ENCODE data around the gene NOP58.
"Not testable (repeated sequence)": the region's sequence is repeated elsewhere in the genome, so short reads cannot be mapped to it uniquely, and the experiment has no call there.

Gene NOP58, protein sequence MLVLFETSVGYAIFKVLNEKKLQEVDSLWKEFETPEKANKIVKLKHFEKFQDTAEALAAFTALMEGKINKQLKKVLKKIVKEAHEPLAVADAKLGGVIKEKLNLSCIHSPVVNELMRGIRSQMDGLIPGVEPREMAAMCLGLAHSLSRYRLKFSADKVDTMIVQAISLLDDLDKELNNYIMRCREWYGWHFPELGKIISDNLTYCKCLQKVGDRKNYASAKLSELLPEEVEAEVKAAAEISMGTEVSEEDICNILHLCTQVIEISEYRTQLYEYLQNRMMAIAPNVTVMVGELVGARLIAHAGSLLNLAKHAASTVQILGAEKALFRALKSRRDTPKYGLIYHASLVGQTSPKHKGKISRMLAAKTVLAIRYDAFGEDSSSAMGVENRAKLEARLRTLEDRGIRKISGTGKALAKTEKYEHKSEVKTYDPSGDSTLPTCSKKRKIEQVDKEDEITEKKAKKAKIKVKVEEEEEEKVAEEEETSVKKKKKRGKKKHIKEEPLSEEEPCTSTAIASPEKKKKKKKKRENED

DNA sequence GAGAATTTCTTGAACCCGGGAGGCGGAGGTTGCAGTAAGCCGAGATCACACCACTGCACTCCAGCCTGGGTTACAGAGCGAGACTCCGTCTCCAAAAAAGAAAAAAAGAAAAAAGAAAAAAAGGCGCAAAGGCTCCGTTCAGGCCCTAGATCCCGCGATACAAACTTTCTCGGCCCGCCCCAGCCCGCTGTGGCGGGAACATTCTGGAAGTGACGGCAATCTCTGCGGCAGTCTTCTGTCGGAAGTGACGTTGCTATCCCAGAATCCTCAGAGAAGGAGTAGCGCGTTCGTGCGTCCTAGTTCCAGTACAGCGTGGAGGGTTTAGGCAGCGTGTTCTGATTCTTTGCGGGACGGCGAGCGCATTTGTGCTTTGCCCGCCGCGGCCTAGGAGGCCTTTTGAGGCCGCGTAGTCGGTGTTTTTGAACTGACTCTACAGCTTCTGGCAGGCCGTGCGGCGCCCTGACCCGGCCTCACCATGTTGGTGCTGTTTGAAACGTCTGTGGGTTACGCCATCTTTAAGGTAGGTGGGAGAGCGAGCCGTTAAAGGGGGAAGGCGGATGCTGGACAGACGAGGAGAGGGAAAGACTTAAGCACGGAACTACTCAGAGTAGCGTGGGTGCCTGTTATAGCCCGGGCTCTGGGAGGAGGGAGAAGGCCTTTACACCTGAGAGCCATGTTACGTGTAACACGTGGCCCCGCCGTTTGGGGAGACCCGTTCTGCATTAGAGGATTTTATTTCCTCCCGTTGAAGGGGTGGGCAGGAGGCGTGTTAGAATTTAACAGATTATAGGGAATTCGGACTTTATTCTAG, at the start of gene NOP58:
Gene NOP58 (plus strand): TSS at position 297 of the 811 bp plus-strand sequence. CDS start 179 bp downstream, at position 476.
- peak; percentile 72 to 83 for DNase-seq (ENCODE audit: low read depth in 1 of 2, low spot score in 1 of 2)

DNA sequence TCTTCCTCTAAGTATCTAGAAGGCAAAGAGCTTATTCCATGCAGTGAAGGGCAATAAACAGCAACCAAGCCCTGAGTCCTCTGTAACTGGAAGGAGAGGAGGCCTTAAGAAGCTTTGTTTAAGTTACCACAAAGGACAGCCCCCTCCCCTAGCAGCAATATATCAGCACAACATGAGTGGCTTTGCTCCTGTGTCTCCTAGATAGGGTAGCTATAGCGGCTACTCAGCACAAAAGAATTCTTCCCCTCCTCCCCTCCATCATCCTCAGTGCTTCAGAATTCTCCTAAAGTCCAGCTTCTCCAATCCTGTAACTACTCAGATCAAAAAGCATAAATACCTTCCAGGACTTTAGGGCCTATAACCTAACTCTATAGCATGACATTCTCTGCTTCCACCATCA, 43.7 kb upstream of the NOP58 start:
- DNase-seq (ENCODE audit: low read depth in 1 of 2, low spot score in 1 of 2), result no peak

DNA sequence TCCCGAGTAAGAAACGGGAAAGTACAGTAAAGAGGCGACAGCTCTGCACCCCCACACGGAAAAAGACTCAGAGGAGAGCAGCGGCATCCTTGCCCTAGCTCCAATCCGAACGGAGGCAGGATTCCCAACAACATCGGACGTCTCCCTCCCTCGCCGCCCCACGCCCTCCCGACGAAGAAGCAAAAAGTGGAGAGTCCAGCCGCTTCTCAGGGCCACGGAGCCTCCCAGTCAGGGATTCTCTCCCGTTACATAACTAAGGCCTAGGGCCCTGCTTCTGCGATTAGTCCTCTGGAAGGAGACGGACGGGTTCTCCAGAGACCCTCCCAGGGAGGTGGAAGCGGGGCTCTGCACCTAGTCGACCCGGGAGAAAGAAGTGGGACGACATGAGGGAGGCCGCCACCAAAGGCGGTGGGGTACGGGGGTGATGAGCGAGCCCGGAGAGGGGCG, 27.8 kb upstream of the NOP58 start:
- DNase-seq (ENCODE audit: low read depth in 1 of 2, low spot score in 1 of 2), result peak in 1 of 2 donors; percentile 2

GRCh38 chr2:202238234-202239197, 27.0 kb upstream of the NOP58 start, which contains the start of gene SUMO1:
Gene SUMO1, minus strand, starts transcription at chr2:202238597. Its CDS starts 146 bp downstream, at chr2:202238451.
- peak; percentile 84 to 85 for DNase-seq (ENCODE audit: low read depth in 1 of 2, low spot score in 1 of 2)

DNA sequence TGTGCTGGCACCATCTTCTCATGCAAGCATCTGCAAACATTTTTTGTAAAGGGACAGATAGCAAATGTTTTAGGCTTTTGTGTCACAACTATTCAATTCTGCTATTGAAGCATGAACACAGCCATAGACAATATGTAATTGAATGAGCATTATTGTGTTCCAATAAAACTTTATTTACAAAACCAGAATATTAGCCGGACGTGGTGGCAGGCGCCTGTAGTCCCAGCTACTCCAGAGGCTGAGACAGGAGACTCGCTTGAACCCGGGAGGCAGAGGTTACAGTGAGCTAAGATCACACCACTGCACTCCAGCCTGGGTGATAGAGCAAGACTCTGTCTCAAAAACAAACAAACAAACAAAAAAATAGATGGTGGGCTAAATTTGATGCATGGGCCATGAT, 17.9 kb upstream of the NOP58 start:
- DNase-seq (ENCODE audit: low read depth in 1 of 2, low spot score in 1 of 2), result not testable (repeated sequence)

DNA sequence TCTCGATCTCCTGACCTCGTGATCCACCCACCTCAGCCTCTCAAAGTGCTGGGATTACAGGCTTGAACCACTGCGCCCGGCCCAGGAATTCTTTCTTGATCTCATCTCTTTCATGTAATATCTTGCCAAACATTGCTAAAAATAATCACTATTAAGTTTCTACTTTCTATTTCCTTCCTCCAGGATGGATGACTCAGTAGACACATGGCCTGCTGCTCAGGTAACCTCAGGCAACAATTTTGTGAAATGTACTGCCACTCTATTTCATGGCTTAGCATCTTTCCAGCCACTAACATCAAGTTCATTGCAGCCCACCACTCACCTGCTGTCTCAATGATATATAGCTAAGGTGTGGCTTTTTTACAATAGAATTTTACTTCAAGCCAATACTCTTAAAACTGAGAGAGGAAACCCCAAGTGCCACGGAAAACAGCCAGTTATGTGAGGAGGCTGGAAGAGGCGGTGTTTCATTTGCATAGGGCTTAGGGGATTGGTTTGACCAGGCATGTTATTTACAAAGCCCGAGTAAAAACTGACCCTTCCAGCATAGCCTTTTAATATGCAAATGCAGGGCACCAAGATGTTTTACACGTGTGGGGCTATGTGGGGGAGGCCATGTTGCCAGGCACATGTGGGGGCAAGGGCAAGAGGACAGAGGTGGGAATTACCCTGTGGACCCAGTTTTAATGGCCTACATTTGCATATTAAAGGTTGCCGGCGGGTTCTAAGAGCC, 15.9 kb upstream of the NOP58 start:
- no peak for DNase-seq (ENCODE audit: low read depth in 1 of 2, low spot score in 1 of 2)

DNA sequence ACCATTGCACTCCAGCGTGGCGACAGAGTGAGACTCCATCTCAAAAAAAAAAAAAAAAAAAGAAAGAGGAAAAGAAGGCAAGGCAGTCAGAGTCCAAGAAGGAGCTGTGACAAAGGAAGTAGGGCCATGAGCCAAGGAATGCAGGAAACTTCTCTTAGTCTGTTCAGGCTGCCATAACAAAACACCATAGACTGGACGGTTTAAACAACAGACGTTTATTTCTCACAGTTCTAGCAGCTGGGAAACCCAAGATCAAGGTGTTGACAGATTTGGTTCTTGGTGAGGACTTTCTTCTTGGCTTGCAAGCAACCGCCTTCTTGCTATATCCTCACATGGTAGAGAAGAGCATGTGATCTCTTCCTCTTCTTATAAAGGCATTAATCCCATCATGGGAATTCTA, 14.1 kb upstream of the NOP58 start:
- no peak for DNase-seq (ENCODE audit: low read depth in 1 of 2, low spot score in 1 of 2)

- DNase-seq (ENCODE audit: low read depth in 1 of 2, low spot score in 1 of 2), result no peak
These were observed 4.0 kb upstream of the NOP58 start for GRCh38 chr2:202261531-202261930.

- no peak for DNase-seq (ENCODE audit: low read depth in 1 of 2, low spot score in 1 of 2)
These were observed 1.9 kb downstream of the NOP58 start for GRCh38 chr2:202267495-202267894.

DNA sequence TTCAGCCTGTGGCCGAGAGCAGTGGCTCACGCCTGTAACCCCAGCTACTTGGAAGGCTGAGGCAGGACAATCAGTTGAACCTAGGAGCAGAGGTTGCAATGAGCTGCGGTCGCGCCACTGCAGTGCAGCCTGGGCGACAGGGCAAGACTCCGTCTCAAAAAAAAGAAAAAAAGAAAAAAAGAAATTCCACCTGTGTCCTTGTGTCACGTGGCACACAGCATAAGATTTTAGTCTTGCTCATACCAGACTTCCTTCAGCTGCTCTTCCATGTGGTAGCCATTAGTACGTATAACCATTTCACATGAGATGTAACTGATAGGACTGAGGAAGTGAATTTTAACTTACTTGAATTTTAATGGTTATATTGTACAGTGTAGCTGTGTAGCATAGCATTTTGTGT, 4.0 kb downstream of the NOP58 start:
- DNase-seq (ENCODE audit: low read depth in 1 of 2, low spot score in 1 of 2), result no peak

DNA sequence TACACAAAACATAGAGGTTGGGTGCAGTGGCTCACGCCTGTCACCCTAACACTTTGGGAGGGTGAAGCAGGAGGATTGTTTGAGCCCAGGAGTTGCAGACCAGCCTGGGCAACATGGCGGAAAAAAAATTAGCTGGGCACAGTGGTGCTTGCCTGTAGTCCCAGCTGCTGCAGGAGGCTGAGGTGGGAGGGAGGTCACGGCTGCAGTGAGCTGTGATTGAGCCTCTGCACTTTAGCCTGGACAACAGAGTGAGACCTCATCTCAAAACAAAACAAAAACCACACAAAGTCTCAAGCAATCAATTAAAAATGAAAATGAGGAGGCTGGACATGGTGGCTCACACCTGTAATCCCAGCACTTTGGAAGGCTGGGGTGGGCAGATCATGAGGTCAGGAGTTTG, 4.9 kb downstream of the NOP58 start:
- no peak for DNase-seq (ENCODE audit: low read depth in 1 of 2, low spot score in 1 of 2)

DNA sequence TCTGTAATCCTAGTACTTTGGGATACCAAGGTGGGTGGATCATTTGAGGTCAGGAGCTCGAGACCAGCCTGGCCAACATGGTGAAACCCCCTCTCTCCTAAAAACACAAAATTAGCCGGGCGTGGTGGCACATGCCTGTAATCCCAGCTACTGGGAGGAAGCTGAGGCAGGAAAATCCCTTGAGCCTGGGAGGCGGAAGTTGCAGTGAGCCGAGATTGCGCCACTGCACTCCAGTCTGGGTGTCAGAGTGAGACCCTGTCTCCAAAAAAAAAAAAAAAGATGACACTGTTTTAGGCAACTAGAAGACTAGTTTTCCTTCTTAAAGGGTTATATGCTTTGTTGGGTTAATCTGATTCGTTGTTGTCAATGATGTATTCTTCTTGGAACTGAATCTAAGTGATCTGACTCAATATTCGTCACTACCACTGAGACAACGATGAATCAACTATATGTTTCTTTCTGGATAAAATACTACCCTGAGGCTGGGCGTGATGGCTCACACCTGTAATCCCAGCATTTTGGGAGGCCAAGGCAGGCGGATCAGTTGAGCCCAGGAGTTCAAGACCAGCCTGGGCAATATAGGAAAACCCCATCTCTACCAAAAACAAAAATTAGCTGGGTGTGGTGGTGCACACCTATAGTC, 10.6 kb downstream of the NOP58 start:
- DNase-seq (ENCODE audit: low read depth in 1 of 2, low spot score in 1 of 2), result not testable (repeated sequence)

DNA sequence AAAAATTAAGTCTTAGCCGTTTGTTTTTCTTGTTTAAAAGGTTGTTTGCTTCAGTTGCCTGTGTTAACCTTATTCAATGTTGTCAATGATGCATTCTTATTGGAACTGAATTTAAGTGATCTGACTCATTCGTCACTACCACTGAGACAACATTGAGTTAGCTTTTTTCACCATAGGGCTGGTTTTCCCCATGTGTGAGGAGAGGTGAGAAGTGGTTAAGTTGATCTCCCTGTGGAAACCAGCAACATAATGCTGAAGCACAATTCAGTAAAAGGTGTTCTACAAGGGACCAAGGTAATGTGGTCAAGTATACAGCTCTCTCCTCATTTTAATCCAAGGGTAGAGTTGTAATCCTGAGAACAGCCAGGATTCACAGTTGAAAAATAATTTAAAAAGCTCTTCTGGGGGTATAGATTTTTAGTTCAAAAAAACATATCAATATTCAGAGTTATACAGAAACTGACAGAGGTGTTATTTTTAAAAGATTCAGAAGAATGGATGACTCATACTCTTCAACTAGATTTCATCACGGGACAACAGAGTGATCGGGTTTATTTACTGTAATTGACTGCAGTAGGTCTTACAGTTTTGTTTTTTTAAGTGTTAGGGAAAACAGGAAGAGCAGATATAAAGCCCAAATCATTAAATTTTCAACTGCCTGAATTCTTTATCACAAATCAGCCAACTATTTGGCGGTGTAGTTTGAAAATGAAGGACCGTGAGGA, 12.6 kb downstream of the NOP58 start:
- DNase-seq (ENCODE audit: low read depth in 1 of 2, low spot score in 1 of 2), result no peak

- DNase-seq (ENCODE audit: low read depth in 1 of 2, low spot score in 1 of 2), result no peak
These were observed 13.4 kb downstream of the NOP58 start for GRCh38 chr2:202278944-202279343.

- no peak for DNase-seq (ENCODE audit: low read depth in 1 of 2, low spot score in 1 of 2)
These were observed 21.0 kb downstream of the NOP58 start for GRCh38 chr2:202286595-202286994.

GRCh38 chr2:202289394-202290204, 24.0 kb downstream of the NOP58 start:
- no peak for DNase-seq (ENCODE audit: low read depth in 1 of 2, low spot score in 1 of 2)

DNA sequence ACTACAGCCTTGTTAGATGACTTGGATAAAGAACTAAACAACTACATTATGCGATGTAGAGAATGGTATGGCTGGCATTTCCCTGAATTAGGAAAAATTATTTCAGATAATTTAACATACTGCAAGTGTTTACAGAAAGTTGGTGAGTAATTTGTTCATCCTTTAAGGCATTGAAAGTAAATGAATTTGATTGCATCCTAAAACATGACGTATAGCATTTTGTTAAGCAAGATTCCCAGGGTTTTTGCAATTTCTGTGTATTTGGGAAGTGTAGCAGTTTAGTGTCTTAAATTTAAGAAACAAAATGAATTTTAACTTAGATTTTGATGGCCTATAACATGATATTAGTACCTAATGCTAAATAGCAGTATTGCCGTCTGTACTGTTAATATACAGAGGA, 24.8 kb downstream of the NOP58 start:
- no peak for DNase-seq (ENCODE audit: low read depth in 1 of 2, low spot score in 1 of 2)

GRCh38 chr2:202290970-202291369, 25.4 kb downstream of the NOP58 start:
- no peak for DNase-seq (ENCODE audit: low read depth in 1 of 2, low spot score in 1 of 2)
